Stomach (tissue), 9 donors: ENCODE measurements around the gene PKN3. TPM values are rescaled to one million over a fixed set of nuclear protein-coding genes. Genes with fewer than 3 reads are reported as not detected.

ENCODE experiments used
- DNase-seq, 2 donors: peaks; one replicate each; pipeline versions ENCODE4 v3.0.0 to v3.0.0-alpha.2; 2013 to 2019
- H3K27ac ChIP-seq, 5 donors: fragments of 200-600 bp in 4 of 5; sonication (generic) in 4 of 5; one replicate each; pipeline ENCODE4 v1.5.1; 2013 to 2019; ENCODE audit warnings: mild to moderate bottlenecking in 1 of 5, moderate library complexity in 1 of 5
- H3K27me3 ChIP-seq, 3 donors: fragments of 200-600 bp; sonication (generic); one replicate each; pipeline ENCODE4 v1.5.1; 2017 to 2019; ENCODE audit warnings: mixed run types in 1 of 3
- H3K36me3 ChIP-seq, 4 donors: fragments of 200-600 bp; sonication (generic); 1 replicate in 3 of 4; 2 replicates in 1 of 4; pipeline ENCODE4 v1.5.1; 2016 to 2019
- H3K4me1 ChIP-seq, 4 donors: fragments of 200-600 bp; sonication (generic); one replicate each; pipeline ENCODE4 v1.5.1; 2016 to 2019
- H3K4me3 ChIP-seq, 4 donors: fragments of 200-600 bp; sonication (generic) in 3 of 4; one replicate each; pipeline ENCODE4 v1.5.1; 2016 to 2019; ENCODE audit warnings: mild to moderate bottlenecking in 1 of 4
- H3K9me3 ChIP-seq, 4 donors: fragments of 200-600 bp; sonication (generic); one replicate each; pipeline ENCODE4 v1.5.1; 2016 to 2019
- EP300 ChIP-seq: sonication (generic); formaldehyde crosslinking; IDR thresholded peaks from one replicate; pipeline ENCODE4 v1.6.1; 2017; ENCODE audit warnings: antibody characterized with exemption
- POLR2A ChIP-seq, 4 donors: fragments of 450-650 bp; IDR thresholded peaks; one replicate each; pipeline ENCODE4 v1.6.1; 2016; ENCODE audit warnings: antibody characterized with exemption in 4 of 4, control low read depth in 2 of 4, mild to moderate bottlenecking in 1 of 4, moderate library complexity in 1 of 4
- POLR2AphosphoS5 ChIP-seq, 3 donors: sonication (generic); formaldehyde crosslinking; IDR thresholded peaks; one replicate each; pipeline ENCODE4 v1.6.1; 2016; ENCODE audit warnings: antibody characterized with exemption in 3 of 3
- whole genome bisulfite sequencing, 5 donors: extraction: QIAGEN DNeasy Blood & Tissue Kit in 3 of 5; methylation state at CpG; one replicate each; pipeline versions ENCODE4 v1.1.5 to v1.1.7; 2013 to 2018; 5-methylcytosine and 5-hydroxymethylcytosine counted together
- intact Hi-C: fragments of 100-400 bp; cut with DNase I; formaldehyde crosslinking; loops from one replicate; pipeline ENCODE4 v1.15.1; 2023; ENCODE audit warnings: low total_unique reads
- polyA plus RNA-seq, 3 donors: library from polyadenylated mRNA; stranded (reverse); fragments of 200-250 nt; gene quantifications; one replicate each; pipeline ENCODE4 v1.2.3, GENCODE V29; 2013
- total RNA-seq, 5 donors: library from RNA; depleted of rRNA; stranded (reverse); fragments of >200 nt; gene quantifications; one replicate each; pipeline versions ENCODE4 v1.1.0 to v1.2.3, GENCODE V29; 2014 to 2016
- TF ChIP-seq, protein P1 (sequence below), 7 experiments: fragments of 450-650 bp in 4 of 7; fragments of 200-600 bp in 3 of 7; sonication (generic) in 3 of 7; IDR thresholded peaks; one replicate each; pipeline ENCODE4 v1.5.1; 2016 to 2019; ENCODE audit warnings: antibody characterized with exemption in 7 of 7, control low read depth in 2 of 7, mild to moderate bottlenecking in 1 of 7
- donor health status: healthy with polysubstance abuse.
- donor health status: Bipolar disorder and iron deficiency.
- donor health status: healthy.

Gene PKN3
- total and polyA plus RNA-seq, 8 donors: 5.0 to 23.2 (median 8.5) TPM

DNA sequence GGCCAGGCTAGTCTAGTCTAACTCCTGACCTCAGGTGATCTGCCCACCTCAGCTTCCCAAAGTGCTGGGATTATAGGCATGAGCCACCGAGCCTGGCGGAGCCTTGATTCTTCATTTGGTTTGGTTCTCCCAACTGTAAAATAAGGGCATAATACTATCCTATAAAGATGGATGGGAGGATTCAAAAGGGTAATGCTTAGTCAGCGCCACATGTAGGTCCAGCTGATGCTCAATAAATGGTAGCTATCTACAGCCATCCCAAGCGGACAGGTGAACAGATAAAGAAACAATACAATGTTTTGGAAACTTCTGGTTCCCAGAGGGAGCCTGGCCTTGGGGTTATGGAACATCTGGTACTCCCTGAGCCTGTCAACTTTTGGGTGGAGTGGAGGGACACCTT is 26.9 kb upstream of the PKN3 start:
- Histone ChIP-seq H3K9me3 (no peaks in the 10 kb centered on the region), H3K4me3 (no peak overlapping the region), H3K27ac (no peak overlapping the region), H3K27me3 (no peaks in the 10 kb centered on the region), H3K36me3 (peaks cover 0 to 9% (median 3%) of the 10 kb centered on the region in 4 donors), H3K4me1 (no peaks in the 10 kb centered on the region)
- no peak for DNase-seq
- WGBS, 5 donors: 93 to 97% (median 95%) methylated on average over 4 of the region's 4 CpGs
- no peak for TF ChIP-seq POLR2AphosphoS5 (IDR thresholded peaks at IDR 0.05)
- no peak for TF ChIP-seq POLR2A (IDR thresholded peaks at IDR 0.05)
- TF ChIP-seq, protein P1, sequence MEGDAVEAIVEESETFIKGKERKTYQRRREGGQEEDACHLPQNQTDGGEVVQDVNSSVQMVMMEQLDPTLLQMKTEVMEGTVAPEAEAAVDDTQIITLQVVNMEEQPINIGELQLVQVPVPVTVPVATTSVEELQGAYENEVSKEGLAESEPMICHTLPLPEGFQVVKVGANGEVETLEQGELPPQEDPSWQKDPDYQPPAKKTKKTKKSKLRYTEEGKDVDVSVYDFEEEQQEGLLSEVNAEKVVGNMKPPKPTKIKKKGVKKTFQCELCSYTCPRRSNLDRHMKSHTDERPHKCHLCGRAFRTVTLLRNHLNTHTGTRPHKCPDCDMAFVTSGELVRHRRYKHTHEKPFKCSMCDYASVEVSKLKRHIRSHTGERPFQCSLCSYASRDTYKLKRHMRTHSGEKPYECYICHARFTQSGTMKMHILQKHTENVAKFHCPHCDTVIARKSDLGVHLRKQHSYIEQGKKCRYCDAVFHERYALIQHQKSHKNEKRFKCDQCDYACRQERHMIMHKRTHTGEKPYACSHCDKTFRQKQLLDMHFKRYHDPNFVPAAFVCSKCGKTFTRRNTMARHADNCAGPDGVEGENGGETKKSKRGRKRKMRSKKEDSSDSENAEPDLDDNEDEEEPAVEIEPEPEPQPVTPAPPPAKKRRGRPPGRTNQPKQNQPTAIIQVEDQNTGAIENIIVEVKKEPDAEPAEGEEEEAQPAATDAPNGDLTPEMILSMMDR (IDR thresholded peaks at IDR 0.05): no peak
- TF ChIP-seq EP300: no peak
- intact Hi-C loops: no loop called here

GRCh38 chr9:128677794-128678193 is 24.5 kb upstream of the PKN3 start:
- 76 to 85% (median 81%) methylated on average over 10 of the region's 10 CpGs for WGBS, 5 donors
- no peak for DNase-seq
- Histone ChIP-seq H3K27me3 (no peaks in the 10 kb centered on the region), H3K27ac (no peak overlapping the region), H3K4me3 (no peak overlapping the region), H3K4me1 (peaks cover 0 to 8% (median 4%) of the 10 kb centered on the region in 4 donors), H3K36me3 (peaks cover 0 to 9% (median 3%) of the 10 kb centered on the region in 4 donors), H3K9me3 (no peaks in the 10 kb centered on the region)
- TF ChIP-seq POLR2AphosphoS5 (IDR thresholded peaks at IDR 0.05) (no peak), POLR2A (IDR thresholded peaks at IDR 0.05) (no peak), EP300 (no peak)
- TF ChIP-seq, protein P1 (IDR thresholded peaks at IDR 0.05): no peak
- intact Hi-C loops: no loop called here

- WGBS, 5 donors: 2 to 9% (median 5%) methylated on average over 15 to 21 of the region's 21 CpGs
- peak; percentile 72 to 87 for DNase-seq
- no peak for TF ChIP-seq POLR2A (IDR thresholded peaks at IDR 0.05)
- TF ChIP-seq POLR2AphosphoS5 (IDR thresholded peaks at IDR 0.05): peak in 1 of 3 donors; percentile 28
- no peaks in the 10 kb centered on the region for H3K36me3 ChIP-seq
- peak overlapping the region; percentile 82 to 94 (median 93) for H3K27ac ChIP-seq
- no peaks in the 10 kb centered on the region for H3K27me3 ChIP-seq
- H3K4me1 ChIP-seq: peaks cover 25 to 64% (median 48%) of the 10 kb centered on the region in 4 donors
- H3K4me3 ChIP-seq: peak overlapping the region; percentile 49 to 65 (median 62)
- intact Hi-C loops: no loop called here
- H3K9me3 ChIP-seq: no peaks in the 10 kb centered on the region
Observed at GRCh38 chr9:128683340-128684064, 18.8 kb upstream of the PKN3 start.

DNA sequence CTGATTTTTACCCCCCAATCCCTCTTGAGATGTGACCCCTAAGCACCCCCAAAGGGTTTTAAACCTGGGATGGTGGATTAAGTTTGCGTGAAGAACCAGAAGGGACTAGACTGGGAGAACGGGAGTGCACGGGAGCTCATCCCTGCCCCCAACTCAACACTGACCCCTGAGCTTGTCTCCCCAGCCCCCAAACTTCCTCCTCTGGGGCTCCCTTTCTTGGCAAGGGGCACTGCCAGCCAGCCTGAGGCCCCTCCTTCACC is 18.3 kb upstream of the PKN3 start:
- 0 to 13% (median 1%) methylated on average over 3 of the region's 3 CpGs for WGBS, 5 donors
- intact Hi-C loops: no loop called here
- no peak for DNase-seq
- Histone ChIP-seq H3K36me3 (no peaks in the 10 kb centered on the region), H3K27ac (peak overlapping the region; percentile 82 to 94 (median 93)), H3K9me3 (no peaks in the 10 kb centered on the region), H3K27me3 (no peaks in the 10 kb centered on the region), H3K4me3 (peak overlapping the region; percentile 49 to 65 (median 62)), H3K4me1 (peaks cover 25 to 64% (median 50%) of the 10 kb centered on the region in 4 donors)
- no peak for TF ChIP-seq POLR2A (IDR thresholded peaks at IDR 0.05)
- TF ChIP-seq EP300: no peak
- TF ChIP-seq, protein P1 (IDR thresholded peaks at IDR 0.05): no peak
- TF ChIP-seq POLR2AphosphoS5 (IDR thresholded peaks at IDR 0.05): no peak
